AG08395 (cell line): ENCODE data around the gene PSG1.
A peak's percentile ranks its signal among the peaks of the same experiment; 100 is the strongest.
"Not testable (repeated sequence)": the region's sequence is repeated elsewhere in the genome, so short reads cannot be mapped to it uniquely, and the experiment has no call there.

Source experiments
- DNase-seq: peaks from one replicate; pipeline ENCODE4 v3.0.0; 2012; ENCODE audit warnings: mixed read lengths, low spot score

Gene PSG1

DNA sequence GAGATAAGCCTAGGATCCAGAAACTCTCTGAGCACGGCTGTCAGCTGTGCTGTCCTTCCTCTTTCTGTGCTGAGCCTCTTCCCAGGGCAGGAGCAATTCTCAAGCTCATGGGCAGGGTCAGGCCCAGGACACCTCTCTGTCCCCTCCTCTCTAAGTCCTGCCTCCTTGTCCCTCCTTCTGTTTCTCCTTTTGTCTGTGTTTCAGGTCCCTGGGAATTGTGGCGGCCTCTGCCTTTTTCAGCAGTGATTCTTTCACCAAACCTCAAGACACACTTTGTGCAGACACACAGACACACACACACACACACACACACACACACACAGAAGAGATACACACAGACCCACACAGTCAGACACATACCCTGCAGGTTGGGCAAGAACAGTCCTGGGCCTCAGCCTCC lies at the start of gene PSG1:
Gene PSG1 (minus strand): TSS at position 101 of the 400 bp plus-strand sequence. CDS start 132 bp downstream, outside the sequence.
- DNase-seq = no peak

DNA sequence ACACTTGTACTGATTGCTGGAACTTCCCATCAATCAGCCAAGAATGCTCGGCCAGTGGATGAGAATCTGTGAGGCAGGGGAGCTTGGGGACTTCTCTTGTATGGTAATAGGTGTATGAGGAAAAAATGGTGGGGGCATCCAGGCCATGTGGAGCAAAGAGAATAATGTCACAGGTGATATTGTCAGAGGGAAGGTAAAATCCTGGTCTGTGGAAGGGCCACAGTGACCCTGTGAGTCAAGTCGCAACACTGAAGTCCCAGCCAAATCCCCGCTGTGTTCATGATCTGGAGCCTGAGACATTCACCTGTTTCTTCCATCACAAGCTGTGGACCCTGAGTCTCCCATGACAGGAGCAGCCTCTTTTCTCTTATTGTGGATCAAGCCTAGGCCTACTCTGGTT lies 49.4 kb upstream of the PSG1 start:
- DNase-seq = no peak

DNA sequence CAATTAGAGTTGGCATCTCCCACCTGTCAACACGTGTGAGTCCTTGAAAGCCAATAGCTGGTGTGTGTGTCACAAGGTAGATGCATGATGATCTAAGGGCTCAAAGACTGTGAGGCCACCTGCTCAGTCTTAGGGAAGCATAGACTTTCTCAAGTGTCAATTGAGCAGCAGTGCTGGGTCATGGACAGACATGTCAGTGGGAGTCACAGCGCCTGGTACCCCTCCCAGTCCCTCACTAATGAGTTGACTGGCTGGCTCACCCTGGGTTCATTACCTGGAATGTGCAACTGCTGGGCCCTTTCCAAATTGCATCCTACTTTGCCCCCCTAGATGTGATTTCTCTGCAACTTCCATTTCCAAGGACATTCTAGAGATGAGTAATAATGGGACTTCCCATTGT lies 47.3 kb upstream of the PSG1 start:
- no peak for DNase-seq

DNA sequence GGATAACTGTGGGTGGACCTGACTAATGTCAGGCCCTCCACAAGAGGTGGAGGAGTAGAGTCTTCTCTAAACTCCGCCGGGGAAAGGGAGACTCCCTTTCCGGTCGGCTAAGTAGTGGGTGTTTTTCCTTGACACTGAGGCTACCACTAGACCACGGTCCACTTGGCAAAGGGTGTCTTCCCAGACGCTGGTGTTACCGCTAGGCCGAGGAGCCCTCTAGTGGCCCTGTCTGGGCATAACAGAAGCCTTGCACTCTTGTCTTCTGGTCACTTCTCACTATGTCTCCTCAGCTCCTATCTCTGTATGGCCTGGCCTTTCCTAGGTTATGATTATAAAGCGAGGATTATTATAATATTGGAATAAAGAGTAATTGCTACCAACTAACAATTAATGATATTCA lies 43.6 kb upstream of the PSG1 start:
- DNase-seq = peak; percentile 21

DNA sequence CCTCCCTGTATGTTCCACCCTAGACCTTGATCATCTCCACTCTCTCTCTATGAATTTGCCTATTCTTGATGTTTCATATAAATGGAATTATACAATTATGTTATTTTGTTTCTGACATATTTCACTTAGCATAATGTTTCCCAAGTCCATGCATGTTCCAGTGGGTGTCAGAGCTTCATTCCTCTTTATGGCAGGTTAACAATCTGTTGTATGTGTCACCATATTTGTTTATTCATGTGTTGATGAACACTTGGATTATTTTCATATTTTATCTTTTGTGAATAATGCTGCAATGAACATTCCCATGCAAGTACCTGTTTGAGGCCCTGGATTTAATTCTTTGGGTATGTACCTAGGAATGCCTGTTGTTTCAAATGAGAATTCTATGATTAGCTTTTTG lies 41.5 kb upstream of the PSG1 start:
- not testable (repeated sequence) for DNase-seq

DNA sequence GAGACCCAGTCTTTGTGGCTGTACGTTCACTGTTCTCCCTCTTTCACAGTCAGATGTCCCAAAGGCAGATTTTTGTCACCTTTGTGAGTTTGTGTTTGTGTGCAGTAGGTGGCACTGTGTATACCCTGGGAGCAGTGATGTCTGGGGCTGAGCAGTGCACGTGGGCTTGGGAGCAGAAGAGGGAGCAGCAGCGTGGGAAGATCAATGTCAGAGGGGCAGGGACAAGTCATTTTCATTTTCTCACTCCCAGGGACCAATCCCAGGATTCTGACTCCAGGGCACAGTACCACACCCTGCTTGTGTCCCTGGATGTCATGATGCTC lies 40.2 kb upstream of the PSG1 start:
- no peak for DNase-seq

DNA sequence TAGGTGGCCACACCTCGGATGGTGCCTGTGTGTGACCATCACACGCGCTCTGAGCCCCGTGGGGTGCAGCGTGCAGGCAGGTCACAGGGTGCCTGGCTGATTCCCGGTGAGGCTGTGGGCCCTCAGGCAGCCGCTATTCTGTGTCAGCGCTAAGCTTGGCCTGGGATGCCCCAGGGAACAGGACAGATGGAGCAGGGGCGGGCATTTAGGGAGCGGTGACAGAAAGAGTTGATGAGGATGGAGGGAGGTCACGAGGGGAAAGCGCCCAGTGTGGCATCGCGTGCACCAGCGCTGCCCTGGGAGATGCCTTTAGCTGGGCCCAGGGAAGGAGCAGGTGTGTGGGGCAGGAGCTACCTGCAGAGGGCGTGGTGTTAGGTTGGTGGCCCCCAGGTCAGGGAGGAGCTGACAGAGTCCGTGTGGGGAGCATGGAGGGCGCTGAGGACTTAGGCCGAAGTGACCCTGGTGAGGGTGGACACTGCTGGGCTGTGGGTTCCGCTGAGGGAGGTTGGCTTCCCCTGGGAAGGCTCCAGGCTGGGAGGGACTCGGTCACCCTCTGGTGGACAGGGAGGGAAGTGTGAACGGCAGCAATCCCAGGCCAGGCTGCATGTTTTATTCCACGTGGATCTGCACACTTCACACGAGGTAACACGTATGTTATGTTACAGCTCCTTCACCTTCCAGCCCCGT lies 39.7 kb upstream of the PSG1 start:
- not testable (repeated sequence) for DNase-seq

DNA sequence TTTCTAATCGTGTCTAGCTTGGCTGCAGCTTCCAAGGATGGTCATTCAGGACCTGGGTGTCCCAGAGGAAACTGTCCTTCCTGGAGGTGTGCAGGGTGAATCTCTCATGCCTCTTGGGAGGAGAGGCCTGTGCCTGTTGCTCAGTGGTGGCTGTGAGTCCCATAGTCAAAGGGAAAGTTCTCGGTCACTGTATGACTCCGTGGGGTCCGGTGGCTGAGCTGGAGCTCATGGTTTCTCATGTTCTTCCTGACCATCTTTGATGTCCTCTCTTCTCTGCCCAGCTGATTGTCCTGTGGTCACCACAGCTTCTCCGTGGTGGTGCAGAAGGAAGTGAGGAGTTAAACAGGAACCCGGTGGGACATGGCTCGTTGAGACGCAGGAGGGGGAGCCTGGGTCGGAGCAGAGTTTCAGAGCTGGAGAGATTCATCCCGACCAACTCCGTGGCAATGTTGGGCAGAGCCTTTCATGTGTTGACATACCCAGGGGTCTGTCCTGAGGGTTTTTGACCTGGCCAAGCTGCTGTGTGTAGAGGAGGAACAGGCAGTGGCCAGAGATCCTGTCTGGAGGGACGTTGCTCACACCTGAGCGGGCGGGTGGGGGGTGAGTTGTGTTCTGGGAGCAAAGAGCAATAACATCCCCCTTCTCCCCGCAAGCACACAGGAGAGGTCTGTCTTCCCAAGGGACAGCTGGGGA lies 39.0 kb upstream of the PSG1 start:
- not testable (repeated sequence) for DNase-seq

DNA sequence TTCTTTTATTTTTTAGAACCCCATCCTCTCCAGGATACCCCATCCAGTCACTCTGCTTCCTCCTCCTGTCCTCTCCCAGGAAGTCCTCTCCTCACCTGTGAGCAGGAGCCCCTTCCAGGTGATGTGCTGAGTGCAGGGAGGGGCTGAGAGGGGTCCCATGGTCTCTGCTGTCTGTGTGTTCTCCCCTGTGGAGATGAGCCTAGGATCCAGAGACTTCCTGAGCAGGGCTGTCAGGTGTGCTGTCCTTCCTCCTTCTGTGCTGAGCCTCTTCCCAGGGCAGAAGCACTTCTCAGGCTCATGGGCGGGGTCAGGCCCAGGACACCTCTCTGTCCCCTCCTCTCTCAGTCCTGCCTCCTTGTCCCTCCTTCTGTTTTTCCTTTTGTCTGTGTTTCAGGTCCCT lies 38.1 kb upstream of the PSG1 start, which contains the start of gene PSG6:
Gene PSG6 (minus strand): TSS at position 261 of the 400 bp plus-strand sequence. CDS start 102 bp downstream, at position 159.
- DNase-seq = not testable (repeated sequence)

DNA sequence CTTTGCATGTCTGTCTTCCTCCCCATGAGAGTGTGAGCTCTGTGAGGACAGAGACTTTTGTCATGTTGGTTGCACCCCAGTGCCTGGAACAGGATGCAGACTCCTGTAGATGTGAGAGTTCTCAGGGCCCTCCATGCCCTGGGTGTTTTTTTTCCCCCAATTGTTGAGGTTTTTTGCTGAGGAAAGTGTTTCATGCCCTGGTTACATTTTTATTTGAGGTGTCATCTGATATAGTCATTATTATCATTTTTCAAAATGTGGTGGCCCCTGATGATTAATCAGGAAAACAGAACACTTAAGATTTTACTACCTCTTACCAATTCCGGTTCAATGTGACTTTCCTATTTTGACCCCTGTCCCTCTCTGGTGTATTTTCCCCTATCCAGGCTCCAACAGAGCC lies 37.4 kb upstream of the PSG1 start:
- not testable (repeated sequence) for DNase-seq

DNA sequence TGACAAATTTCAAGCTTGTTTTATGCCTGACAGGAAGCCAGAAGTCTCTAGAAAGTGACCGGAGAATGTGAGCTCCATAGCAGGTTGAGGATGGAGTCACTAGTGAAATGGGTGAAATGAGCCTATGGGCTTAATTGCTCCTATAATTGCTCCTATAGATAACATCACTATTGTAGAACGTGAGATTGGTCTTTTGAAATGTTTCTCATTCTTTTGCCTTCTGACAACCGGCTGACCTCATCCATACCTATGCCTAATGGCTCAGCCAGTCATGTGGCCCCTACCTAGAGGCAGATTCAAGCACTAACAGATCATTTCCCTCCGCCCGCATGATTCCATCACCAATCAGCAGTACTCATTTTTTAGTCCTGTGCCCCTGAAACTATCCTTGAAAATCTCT lies 34.0 kb upstream of the PSG1 start:
- DNase-seq = not testable (repeated sequence)

DNA sequence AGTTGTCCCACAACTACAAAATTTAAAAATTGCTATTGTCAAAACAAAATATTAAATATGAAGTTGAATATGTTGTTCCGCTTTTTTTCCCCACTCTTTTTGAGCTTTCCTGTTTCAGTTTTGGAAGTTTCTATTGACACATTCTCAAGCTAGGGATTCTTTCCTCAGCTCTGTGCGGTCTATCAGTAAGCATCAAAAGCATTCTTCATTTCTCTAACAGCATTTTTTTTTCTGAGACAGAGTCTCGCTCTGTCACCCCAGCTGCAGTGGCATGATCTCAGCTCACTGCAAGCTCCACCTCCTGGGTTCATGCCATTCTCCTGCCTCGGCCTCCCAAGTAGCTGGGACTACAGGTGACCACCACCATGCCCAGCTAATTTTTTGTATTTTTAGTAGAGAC lies 33.4 kb upstream of the PSG1 start:
- not testable (repeated sequence) for DNase-seq

DNA sequence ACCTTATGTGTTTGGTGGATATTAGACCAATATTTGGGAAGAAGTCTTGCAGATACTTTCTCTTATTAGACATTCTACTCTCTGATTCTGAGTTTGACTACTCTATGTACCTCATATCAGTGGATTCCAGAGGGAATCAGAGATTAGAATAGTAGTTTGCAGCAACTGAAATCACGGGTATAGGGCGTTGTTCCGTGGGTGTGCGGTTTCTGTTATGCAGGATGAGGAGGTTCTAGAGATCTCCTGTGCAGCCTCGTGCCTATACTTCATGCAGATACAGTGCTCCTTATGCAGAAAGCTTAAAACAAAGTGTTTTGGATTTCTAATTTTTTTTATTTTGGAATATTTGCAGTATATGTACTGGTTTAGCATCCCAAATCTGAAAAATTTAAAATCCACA lies 32.2 kb upstream of the PSG1 start:
- not testable (repeated sequence) for DNase-seq

DNA sequence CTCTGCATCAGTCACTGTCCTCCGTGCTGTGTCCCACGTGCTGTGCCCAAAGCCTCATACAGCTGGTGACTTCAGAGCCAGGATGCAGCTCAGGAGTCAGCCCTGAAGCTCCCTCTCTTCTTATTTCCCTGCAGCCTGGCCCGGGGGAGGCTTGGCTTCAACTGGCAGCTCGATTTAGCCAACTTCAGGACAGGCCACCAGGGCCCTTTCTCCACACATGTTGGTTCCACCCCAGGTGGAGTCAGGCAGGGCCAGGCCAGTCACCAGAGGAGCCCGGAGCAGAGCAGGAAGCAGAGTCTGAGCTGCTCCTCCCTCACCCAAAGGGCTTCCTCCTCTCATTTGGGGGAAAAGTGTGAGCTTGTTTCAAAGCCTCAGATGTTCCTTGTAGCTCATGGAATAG lies 26.6 kb upstream of the PSG1 start:
- not testable (repeated sequence) for DNase-seq

DNA sequence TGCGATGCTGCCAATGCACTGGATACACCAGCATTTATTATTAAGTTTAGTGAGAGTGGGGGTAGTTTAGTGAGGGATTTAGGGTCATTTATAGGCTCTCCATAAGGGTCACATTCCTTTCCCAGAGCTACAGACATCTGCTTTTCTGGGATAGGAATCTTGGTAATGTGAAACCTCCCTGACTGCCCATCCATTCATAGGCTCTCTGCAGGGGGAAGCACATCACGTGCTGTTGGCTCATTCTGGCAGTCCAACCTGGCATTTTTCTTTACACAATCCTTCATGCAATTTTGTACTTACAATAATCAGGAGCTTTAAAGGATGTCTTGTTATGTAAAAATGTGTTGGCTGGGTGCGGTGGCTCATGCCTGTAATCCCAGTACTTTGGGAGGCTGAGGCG lies 21.0 kb upstream of the PSG1 start:
- DNase-seq = not testable (repeated sequence)

DNA sequence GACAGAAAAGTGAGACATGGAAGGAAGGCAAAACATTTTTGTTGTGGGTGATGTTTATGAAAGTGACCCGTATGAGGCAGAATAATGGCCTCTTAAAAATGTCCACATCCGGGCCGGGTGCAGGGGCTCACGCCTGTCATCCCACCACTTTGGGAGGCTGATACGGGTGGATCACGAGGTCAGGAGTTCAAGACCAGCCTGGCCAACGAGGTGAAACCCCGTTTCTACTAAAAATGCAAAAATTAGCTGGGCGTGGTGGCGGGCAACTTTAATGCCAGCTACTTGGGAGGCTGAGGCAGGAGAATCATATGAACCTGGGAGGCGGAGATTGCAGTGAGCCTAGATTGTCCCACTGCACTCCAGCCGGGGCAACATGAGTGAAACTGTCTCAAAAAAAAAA lies 20.2 kb upstream of the PSG1 start:
- DNase-seq = not testable (repeated sequence)

DNA sequence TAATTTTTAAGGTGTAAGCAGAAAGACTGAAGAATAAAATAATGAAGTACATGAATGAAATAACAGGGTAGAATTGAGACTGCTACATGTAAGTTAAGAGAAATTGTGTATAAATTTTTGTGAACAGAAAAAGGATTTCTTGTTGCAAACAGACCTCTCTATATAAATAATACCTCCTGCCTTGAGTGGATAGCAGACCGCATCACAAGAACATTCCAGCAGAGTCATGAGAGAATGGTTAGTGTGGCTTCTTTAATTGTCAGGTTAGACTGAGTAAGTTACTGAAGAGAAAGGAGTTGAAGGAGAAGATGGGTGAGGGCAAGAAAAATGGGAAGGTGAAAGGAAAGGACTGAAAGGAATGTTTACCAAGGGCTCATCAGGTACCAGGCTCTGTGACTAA lies 19.6 kb upstream of the PSG1 start:
- DNase-seq = not testable (repeated sequence)

DNA sequence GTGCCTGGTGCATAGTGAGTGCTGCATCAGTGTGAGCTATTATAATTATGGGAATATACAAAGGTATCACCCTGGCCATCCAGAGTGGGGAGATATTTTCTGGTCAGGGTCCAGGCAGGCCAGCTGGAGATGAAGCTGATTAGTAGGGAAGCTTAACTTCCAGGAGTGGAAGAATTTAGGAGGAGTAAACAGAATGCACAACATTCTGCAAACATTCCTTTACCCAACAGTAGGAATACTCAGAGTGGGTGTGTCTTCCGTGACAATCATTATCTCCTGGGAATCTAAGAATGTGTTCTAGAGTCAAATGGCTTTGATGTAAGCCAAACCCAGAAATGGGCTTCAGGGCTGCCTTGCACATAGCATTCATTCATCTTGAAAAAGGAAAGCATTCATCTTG lies 19.1 kb upstream of the PSG1 start:
- DNase-seq = not testable (repeated sequence)

DNA sequence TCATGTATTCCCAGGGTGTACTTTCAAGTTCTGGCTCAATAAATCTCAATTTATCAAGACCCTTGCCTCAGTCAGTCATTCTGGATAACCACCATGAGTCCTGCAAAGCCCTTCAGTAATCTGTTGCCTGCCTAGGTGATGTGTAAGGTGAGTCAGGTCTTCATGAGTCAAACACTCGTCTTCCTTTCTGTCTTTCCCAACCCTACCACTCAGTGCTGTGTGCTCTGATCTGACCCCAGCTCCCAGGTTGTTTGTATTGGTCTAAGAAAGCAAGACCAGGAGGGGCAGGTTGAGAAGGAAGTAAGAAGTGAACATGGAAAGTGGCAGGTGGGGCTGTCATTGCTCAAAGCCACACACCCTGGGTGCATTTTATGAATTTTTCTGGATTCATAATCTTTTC lies 18.2 kb upstream of the PSG1 start:
- not testable (repeated sequence) for DNase-seq

DNA sequence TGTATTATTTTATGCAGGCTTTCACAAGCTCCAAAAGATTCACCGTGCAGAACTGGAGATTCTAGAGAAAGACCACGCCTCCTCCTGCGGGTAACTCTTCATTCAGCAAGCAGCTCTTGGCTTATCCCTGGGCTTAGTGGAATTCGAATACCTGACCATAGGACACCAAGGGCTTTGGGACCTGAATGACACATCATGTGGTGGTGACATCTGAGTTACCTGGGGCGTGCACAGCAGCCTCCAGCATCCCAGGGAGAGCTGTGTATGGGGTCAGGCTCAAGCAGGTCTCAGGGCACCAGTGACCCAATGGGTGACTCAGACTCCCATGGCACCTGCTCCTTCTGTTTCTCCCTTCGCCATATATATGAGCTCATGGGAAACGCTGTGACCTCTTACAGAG lies 10.9 kb upstream of the PSG1 start:
- DNase-seq = not testable (repeated sequence)

DNA sequence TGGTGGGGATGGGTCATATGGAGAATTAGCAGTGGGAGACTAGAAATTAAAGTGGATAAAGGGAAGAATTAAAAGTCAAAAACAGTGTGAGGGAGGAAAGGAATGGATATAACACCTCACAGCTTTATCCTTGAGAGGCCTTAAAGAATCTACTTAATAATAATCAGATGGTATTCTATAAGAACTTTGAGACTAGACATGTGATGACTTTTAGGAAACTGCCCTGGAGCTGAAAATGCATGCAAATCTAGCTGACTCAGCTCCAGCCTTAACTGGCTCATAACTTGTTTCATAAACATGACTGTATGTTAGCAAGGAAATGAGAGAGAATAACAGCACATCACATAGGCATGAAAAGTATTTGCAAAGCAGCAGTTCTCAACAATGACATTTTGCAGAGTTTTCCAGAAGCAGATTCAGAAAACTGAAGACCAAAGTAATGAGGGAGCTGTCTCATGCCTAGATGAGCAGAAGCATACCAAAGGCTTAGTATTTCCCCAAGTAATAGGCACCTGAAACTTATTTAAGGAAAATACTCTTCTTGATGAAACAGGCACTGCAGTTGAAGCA lies 8.4 kb upstream of the PSG1 start:
- DNase-seq = not testable (repeated sequence)

DNA sequence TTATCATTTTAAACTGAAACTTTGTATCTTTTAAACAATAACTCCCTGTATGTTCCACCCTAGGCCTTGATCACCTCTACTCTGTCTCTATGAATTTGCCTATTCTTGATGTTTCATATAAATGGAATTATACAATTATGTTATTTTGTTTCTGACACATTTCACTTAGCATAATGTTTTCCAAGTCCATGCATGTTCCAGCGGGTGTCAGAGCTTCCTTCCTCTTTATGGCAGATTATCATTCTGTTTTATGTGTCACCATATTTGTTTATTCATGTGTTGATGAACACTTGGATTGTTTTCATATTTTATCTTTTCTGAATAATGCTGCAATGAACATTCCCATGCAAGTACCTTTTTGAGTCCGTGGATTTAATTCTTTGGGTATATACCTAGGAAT lies 3.2 kb upstream of the PSG1 start:
- DNase-seq = not testable (repeated sequence)

DNA sequence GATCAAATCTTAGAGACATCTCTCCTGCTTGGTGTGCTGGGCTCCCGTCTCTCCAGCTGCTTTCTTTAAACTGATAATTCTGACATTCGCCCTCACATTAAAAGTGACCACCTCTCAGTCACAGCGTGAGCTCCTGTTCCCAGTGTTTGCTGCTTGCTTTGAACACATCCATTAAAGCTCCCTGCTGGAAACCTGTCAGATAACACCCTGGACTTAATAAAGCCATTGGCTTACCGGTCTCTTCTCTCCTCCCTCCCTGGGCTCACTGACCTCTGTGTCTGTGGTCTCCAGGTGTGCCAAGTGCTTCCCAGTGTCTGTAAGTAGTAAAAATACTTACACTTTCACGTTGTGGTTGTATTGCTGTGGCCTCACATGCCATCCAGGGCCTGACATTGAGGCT lies 2.5 kb upstream of the PSG1 start:
- not testable (repeated sequence) for DNase-seq
